Measurements from ENCODE around the gene NDRG3. TPM values are rescaled to one million over a fixed set of nuclear protein-coding genes. Genes with fewer than 3 reads are reported as not detected.

The NDRG3 gene
- total RNA-seq, 1 experiment from 2014 or later: 23.6 TPM

DNA sequence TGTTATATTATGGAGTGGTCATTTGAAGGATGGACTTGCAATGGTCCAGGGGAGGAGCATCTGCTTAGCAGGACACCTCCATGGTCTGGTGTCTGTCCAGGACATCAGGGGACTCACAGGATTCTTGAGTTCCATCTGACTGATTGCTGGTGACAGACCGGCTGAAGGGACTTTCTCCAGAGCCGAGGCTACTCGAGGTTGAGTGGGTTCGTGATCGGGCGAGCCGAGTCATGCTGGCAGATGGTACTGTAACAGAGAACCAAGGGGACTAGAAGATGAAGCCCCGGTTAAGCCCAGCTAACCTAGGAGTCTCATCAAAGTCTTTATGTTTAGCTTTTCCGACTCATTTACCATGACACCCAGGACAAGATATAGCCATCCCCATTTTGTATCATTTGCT is 92.4 kb downstream of the NDRG3 start:
- H3K23ac ChIP-seq (ENCODE audit: insufficient read length, low read depth, low read length): no peak overlapping the region
- no peak overlapping the region for H2AK5ac ChIP-seq (ENCODE audit: insufficient read length, low read length)
- H2BK120ac ChIP-seq (ENCODE audit: low read depth, low read length, poor library complexity, severe bottlenecking): no peak overlapping the region
- H2AFZ ChIP-seq (ENCODE audit: low read length): no peak overlapping the region
- no peak overlapping the region for H3K9ac ChIP-seq (ENCODE audit: extremely low read depth, insufficient read length, low read length)
- no peaks in the 10 kb centered on the region for H3K27me3 Mint-ChIP-seq (ENCODE audit: low read depth)
- no peak overlapping the region for H3K27ac ChIP-seq (ENCODE audit: insufficient read length, low read depth, low read length)
- WGBS (ENCODE audit: extremely low coverage, insufficient read length, low lambda C conversion rate): no CpG with 5 or more reads among the region's 9 CpGs
- no peaks in the 10 kb centered on the region for H3K4me1 ChIP-seq (ENCODE audit: insufficient read depth, low read length)
- H4K91ac ChIP-seq (ENCODE audit: insufficient read length, low read depth, low read length): no peak overlapping the region
- H3K14ac ChIP-seq (ENCODE audit: insufficient read depth, low read length): no peak overlapping the region
- no peak overlapping the region for H2BK12ac ChIP-seq (ENCODE audit: insufficient read length, low read depth, low read length)
- no peak overlapping the region for H3K4me3 Mint-ChIP-seq
- TF ChIP-seq, protein P1, sequence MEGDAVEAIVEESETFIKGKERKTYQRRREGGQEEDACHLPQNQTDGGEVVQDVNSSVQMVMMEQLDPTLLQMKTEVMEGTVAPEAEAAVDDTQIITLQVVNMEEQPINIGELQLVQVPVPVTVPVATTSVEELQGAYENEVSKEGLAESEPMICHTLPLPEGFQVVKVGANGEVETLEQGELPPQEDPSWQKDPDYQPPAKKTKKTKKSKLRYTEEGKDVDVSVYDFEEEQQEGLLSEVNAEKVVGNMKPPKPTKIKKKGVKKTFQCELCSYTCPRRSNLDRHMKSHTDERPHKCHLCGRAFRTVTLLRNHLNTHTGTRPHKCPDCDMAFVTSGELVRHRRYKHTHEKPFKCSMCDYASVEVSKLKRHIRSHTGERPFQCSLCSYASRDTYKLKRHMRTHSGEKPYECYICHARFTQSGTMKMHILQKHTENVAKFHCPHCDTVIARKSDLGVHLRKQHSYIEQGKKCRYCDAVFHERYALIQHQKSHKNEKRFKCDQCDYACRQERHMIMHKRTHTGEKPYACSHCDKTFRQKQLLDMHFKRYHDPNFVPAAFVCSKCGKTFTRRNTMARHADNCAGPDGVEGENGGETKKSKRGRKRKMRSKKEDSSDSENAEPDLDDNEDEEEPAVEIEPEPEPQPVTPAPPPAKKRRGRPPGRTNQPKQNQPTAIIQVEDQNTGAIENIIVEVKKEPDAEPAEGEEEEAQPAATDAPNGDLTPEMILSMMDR (conservative IDR thresholded peaks at IDR 0.05): no peak
- DNase-seq: no peak
- H3K9me3 ChIP-seq (ENCODE audit: control insufficient read depth, low read depth, low read length): no peaks in the 10 kb centered on the region
- H3K27me3 ChIP-seq (ENCODE audit: insufficient read depth, low read length): no peaks in the 10 kb centered on the region
- no peak overlapping the region for H3K27ac Mint-ChIP-seq
- no peak overlapping the region for H3K4me2 ChIP-seq (ENCODE audit: insufficient read depth, insufficient read length, low read length)
- no peaks in the 10 kb centered on the region for H4K20me1 ChIP-seq (ENCODE audit: control insufficient read depth, insufficient read depth, insufficient read length)
- H3K9me3 Mint-ChIP-seq: no peaks in the 10 kb centered on the region
- no peak overlapping the region for H3K56ac ChIP-seq (ENCODE audit: insufficient read length, low read depth, low read length)
- no peak overlapping the region for H3T11ph ChIP-seq (ENCODE audit: low read length)
- H3K4me1 Mint-ChIP-seq: no peaks in the 10 kb centered on the region
- H3K4ac ChIP-seq (ENCODE audit: low read depth, low read length): no peak overlapping the region
- no peak overlapping the region for H4K8ac ChIP-seq (replicated peaks; ENCODE audit: insufficient read length, low read depth, low read length)
- H3K23me2 ChIP-seq (ENCODE audit: insufficient read length, low read depth, low read length, poor library complexity, severe bottlenecking): no peaks in the 10 kb centered on the region
- H3K79me1 ChIP-seq (ENCODE audit: insufficient read depth, low read depth, low read length, poor library complexity, severe bottlenecking): no peaks in the 10 kb centered on the region
- H2BK15ac ChIP-seq (ENCODE audit: low read depth, low read length): no peak overlapping the region
- H4K5ac ChIP-seq (ENCODE audit: insufficient read length, low read depth, low read length): no peak overlapping the region
- no peak overlapping the region for H2BK5ac ChIP-seq (ENCODE audit: insufficient read length, low read length)
- no peaks in the 10 kb centered on the region for H3K79me2 ChIP-seq (ENCODE audit: insufficient read depth, low read length)
- no peak overlapping the region for H3K18ac ChIP-seq (ENCODE audit: insufficient read length, low read depth, low read length)
- no peak overlapping the region for H2BK20ac ChIP-seq (ENCODE audit: low read depth, low read length, poor library complexity, severe bottlenecking)
- H3K36me3 Mint-ChIP-seq (ENCODE audit: insufficient read depth in 1 of 3, low read depth in 3 of 3): peaks cover 0 to 4% (median 0%) of the 10 kb centered on the region in 3 experiments; a peak in 1 of 7 replicates
